GM12873 (cell line): ENCODE data around the gene SLC26A2.

Experiments used
- CTCF ChIP-seq: IDR thresholded peaks from 2 replicates; pipeline ENCODE4 v1.5.1; 2012; ENCODE audit warnings: low read depth, mild to moderate bottlenecking, moderate library complexity, low read length, control low read depth; ENCODE audit not compliant: insufficient read depth; ENCODE audit errors: missing control alignments

The SLC26A2 gene

GRCh38 chr5:149917073-149917676 lies 43.4 kb upstream of the SLC26A2 start:
- TF ChIP-seq CTCF, result no peak

- no peak for TF ChIP-seq CTCF
Observed at GRCh38 chr5:149921597-149921996, 39.0 kb upstream of the SLC26A2 start.

GRCh38 chr5:149922950-149923349 lies 37.6 kb upstream of the SLC26A2 start:
- TF ChIP-seq CTCF, result no peak

GRCh38 chr5:149924486-149924885 lies 36.1 kb upstream of the SLC26A2 start:
- TF ChIP-seq CTCF, result no peak

- TF ChIP-seq CTCF, result no peak
Observed at GRCh38 chr5:149930043-149930748, 30.4 kb upstream of the SLC26A2 start.

GRCh38 chr5:149930749-149931574 lies 29.6 kb upstream of the SLC26A2 start:
- TF ChIP-seq CTCF, result no peak

- no peak for TF ChIP-seq CTCF
Observed at GRCh38 chr5:149931992-149932436, 28.5 kb upstream of the SLC26A2 start.
